Esophagus muscularis mucosa (tissue), 3 donors: ENCODE data around the gene ADCY3.

ENCODE experiments used
- CTCF ChIP-seq, 3 experiments: fragments of 200-600 bp in 2 of 3; fragments of 450-650 bp in 1 of 3; sonication (generic) in 2 of 3; IDR thresholded peaks; one replicate each; pipeline ENCODE4 v1.5.1; 2017 to 2019; ENCODE audit warnings: antibody characterized with exemption in 3 of 3, mild to moderate bottlenecking in 2 of 3, moderate library complexity in 1 of 3
- POLR2A ChIP-seq: fragments of 450-650 bp; IDR thresholded peaks from one replicate; pipeline ENCODE4 v1.6.1; 2017; ENCODE audit warnings: antibody characterized with exemption, moderate library complexity, mild to moderate bottlenecking, low read depth

DNA sequence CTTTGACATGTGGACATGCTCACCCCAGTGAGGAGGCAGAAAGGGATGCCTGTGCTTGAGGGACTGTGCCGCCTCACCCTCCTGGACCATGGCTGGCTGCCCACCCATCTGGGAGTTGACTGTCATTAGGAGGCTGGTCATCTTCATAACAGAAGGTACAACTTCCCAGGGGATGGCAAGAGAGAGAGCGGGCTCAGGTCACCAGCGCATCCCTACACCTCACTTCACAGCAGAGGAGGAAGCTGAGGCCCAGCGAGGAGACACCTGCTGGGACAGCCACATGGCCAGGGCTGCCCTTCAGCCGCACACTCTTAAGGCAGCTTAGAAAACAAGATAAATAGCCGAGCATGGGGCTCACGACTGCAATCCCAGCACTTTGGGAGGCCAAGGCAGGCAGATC, 59.4 kb downstream of the ADCY3 start:
- TF ChIP-seq POLR2A (no peak), CTCF (IDR thresholded peaks at IDR 0.05) (no peak)
